Measurements from ENCODE around the gene IL15RA.
"Not testable (repeated sequence)": the region's sequence is repeated elsewhere in the genome, so short reads cannot be mapped to it uniquely, and the experiment has no call there.

Gene IL15RA

DNA sequence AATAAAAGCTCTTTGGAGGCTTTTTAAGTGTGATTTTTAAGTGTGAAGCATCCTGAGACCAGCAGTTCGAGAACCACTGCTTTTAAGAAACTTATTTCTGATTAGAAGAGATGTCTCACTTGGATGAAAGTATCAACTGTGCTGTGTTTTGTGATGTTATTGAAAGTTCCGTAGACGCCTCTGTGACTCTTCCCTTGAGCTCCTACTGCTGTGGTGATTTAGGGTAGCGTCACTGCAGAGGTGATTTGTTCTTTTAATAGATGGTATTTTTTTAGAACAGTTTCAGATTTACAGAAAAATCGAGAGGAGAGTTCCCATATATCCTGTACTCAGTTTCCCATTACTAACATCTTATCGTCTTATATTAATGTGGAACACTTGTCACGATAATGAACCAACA is 57.8 kb downstream of the IL15RA start:
- no peak for DNase-seq

DNA sequence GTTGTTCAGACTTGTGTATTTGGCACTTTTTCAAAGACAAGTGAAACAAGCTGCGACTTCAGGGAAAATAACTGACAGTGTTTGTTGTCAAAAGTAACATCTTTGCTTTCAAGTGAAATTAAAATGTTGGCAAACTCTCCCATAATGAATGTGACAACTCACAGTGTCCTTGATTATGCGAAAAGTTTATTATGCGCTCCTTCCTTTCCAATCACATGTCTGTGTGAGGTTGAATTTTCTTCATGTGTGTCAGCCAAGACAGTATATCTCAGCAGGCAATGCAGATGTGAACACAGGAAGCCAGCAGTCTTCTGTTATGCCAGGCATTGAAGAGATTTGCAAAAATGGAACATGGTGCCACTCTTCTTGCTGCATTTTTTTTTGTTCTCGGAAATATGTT is 58.6 kb downstream of the IL15RA start:
- DNase-seq = no peak

GRCh38 chr10:5917305-5917704 is 60.0 kb downstream of the IL15RA start:
- no peak for DNase-seq

GRCh38 chr10:5915451-5915850 is 61.9 kb downstream of the IL15RA start:
- no peak for DNase-seq

DNA sequence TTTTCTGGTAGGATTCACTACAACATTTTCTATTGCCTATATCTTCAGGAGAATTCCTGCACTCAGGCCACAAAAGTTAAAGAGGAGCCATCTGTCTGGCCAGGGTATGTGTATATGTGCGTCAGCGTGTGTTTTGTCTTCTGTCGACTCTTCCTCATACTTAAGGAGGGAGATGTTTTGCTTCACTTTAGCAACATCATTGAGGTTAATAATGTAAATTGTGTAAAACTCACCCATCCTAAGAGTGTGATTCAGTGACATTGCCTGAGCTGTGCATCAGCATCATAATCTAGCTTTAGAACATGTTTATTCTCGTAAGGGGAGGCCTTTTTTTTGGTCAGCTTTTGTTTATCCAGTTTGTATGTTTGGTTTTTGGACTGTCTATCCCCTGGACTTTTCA is 63.6 kb downstream of the IL15RA start:
- no peak for DNase-seq

DNA sequence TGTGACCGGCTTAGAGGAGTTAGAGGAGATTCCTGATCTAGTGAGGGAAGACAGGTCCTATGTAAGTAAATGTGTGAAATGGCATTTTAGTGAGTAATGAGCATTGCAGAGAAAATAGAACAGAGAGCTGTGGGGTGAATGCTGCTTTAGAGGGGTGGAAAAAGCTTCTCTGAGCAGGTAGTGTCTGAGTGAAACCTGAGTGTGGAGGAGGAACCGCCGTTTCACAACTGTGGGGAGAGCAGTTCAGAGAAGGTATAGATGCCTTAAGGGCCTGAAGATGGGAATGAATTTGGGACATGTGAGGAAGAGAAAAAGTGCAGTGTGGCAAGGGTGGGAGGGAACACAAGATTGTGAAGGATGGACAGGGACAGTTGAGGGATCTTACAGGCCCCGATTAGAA is 65.7 kb downstream of the IL15RA start:
- no peak for DNase-seq

GRCh38 chr10:5910323-5911100 is 66.8 kb downstream of the IL15RA start:
- no peak for DNase-seq

- not testable (repeated sequence) for DNase-seq
Observed at GRCh38 chr10:5908676-5909075, 68.7 kb downstream of the IL15RA start.

- DNase-seq = no peak
Observed at GRCh38 chr10:5906651-5907050, 70.7 kb downstream of the IL15RA start.

DNA sequence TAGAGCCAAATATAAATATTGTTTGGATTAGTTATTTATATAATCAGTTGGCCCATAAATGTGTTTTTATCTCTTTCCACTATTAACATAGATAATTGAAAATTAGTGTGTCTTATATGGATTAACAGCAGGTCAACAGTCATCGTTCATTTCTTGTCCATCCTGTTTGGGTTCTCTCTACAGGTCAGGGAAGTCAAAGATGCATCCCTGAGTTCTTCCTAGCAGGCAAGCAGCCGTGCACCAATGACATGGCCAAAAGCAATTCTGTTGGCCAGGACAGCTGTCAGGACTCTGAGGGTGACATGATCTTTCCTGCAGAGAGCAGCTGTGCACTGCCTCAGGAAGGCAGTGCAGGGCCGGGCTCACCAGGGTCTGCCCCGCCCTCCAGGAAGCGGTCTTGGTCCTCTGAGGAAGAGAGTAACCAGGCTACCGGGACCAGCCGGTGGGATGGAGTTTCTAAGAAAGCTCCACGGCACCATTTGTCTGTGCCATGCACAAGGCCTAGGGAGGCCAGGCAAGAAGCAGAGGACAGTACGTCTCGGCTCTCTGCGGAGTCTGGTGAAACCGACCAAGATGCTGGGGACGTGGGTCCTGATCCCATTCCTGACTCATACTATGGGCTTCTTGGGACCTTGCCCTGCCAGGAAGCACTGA is 71.4 kb downstream of the IL15RA start:
- no peak for DNase-seq

GRCh38 chr10:5904227-5904626 is 73.1 kb downstream of the IL15RA start:
- DNase-seq = no peak

DNA sequence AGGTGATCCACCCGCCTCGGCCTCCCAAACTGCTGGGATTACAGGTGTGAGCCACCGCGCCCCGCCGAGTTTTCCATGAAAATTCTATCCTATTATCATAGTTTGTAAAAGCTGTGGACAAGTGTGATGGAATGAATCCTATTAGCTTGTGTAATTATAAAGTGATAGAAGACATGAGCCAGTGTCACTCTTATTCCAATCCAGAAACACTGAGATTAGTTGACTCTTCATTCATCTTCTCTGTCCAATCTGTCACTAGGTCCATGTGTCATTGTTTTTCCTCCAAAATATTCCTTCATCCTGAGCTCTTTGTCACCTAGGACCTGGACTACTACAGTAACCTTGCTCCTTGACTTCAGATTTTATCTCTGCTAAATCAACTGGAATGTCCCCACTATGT is 73.8 kb downstream of the IL15RA start:
- no peak for DNase-seq

GRCh38 chr10:5902511-5903274 is 74.7 kb downstream of the IL15RA start:
- DNase-seq = no peak

Measured in activated gamma-delta T cell (primary cell).